Limb (tissue), 2 donors: ENCODE measurements around the gene SLAMF1.

Source experiments
- DNase-seq, 2 donors: peaks; one replicate each; pipeline ENCODE4 v3.0.0-alpha.2; 2016; ENCODE audit errors: extremely low spot score in 2 of 2

Gene SLAMF1

GRCh38 chr1:160625321-160625720, 21.5 kb downstream of the SLAMF1 start:
- DNase-seq, result no peak

GRCh38 chr1:160624464-160624863, 22.4 kb downstream of the SLAMF1 start:
- no peak for DNase-seq

DNA sequence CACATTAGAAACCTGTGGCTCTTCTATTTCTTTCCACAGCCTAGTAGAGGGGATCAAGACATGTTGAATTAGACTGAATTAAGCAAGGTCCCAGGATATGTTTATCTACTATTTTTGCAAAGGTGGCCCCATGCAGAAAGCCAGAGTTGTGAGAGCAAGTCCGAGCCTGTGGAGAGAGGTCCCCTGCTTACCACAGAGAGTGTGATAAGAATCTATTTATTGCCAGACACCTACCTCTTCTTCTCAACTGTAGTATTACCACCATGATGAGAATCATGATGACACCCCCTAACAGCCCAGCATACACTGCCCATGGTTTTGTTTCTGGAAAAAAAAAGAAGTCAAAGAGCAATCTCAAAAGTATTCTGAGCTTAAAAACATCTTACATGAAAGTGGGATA, 23.0 kb downstream of the SLAMF1 start:
- DNase-seq, result no peak

DNA sequence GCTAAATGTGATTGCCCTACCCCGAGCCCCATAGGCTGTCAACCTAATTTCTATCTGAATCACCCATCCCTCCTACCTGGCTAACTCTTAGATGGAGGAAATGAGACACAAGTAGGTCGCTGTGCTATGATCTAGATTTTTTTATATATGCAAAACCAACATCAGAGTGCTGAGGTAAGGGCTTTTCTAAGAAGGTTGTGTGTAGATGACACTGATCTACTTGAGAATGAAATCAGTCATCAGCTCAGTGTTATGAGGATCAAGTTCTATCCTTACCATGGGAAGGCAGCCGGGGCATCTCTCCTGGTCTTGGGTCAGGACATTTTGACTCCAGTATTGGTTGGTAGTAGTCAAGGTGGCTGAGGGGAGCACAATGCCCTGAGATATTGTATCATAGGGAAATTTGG, 23.6 kb downstream of the SLAMF1 start:
- DNase-seq, result no peak

GRCh38 chr1:160622501-160623226, 24.2 kb downstream of the SLAMF1 start:
- DNase-seq, result no peak

DNA sequence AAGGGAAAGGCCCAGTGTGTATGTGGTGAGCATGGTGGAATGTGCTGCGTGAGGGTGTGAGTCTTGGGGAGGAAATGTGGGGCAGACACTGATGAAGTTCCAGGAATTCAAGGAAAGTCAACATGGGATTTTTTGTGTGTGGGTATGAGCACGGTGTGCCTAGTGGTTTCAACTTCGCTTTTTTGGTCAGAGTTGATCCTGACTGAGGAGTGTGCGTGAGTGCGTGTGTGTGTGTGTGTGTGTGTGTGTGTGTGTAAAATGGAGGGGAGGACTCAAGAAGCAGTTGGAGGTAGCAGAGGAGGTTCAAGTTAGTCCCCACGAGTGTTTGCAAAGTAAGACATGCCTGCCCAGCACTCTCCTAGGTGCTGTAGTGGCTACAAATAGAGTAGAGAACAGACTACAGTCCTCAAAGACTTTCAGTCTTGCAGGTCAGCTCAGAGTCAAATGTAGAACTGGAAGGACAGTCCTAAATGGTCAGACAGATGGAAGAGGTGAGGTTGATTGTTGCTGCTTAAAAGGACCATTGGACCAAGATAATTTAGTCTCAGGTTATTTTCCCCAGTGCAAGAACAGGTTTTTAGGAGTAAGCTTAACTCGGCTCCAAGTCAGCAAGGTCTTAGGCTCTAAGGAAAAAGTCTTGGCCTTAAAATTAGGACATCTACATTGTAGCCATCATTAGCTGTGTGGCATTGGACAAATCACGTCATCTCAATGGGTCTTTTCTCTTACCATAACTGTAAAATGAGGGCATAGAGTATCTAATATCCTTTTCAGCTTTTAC, 25.0 kb downstream of the SLAMF1 start:
- DNase-seq, result no peak

GRCh38 chr1:160620942-160621632, 25.8 kb downstream of the SLAMF1 start:
- no peak for DNase-seq

DNA sequence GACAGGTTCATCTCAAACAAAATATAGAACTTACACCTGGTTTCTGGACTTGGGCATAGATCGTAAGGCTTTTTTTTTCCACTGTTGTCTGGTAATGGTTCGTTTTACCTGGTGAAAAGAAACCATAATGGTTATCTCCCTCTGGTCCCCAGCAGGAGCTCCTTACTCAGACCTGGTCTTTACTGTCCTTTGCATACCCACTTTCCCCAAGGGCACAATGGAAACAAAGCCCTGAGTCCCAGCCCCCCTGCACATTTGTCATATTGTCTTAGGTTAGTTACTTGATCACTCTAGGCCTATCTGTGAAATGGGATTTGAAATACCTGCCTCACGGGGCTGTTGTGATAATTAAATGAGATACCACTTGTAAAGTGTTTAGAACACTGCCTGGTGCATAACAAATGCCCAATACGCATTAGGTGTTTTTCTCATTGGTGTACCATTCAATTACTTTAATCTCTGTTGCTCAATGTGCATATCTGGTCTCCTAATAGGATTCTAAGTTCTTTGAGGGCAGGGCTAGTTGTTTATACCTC, 27.0 kb downstream of the SLAMF1 start:
- DNase-seq, result no peak

- DNase-seq, result no peak
Observed at GRCh38 chr1:160618763-160619274, 28.0 kb downstream of the SLAMF1 start.

DNA sequence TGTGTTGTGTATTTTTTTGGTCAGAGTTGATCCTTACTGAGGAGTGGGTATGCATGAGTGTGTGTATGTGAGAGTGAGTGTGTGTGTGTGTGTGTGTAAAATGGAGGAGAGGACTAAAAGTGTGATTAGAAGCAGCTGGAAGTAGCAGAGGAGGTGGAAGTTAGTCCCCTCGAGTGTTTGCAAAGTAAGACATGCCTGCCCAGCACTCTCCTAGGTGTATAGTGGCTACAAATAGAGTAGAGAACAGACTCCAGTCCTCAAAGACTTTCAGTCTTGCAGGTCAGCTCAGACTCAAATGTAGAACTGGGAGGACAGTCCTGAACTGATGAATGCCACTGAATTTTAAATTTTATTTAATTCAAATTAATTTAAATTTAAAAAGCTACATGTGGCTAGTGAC, 28.5 kb downstream of the SLAMF1 start:
- no peak for DNase-seq

DNA sequence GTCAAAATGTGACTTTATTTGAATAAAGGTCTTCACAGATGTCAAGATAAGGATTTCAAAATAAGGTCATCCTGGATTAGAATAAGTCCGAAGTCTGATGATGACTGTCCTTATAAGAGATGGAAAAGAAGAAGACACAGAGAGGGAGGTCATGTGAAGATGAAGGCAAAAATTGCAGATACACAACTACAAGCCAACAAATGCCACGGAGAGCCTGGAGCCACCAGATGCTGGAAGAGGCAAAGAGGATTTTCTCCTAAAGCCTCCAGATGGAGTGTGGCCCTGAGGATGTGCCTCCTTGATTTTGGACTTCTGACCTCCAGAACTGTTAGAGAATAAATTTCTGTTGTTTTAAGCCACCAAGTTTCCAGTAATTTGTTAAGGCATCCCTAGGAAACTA, 31.2 kb downstream of the SLAMF1 start:
- no peak for DNase-seq

GRCh38 chr1:160614410-160614809, 32.4 kb downstream of the SLAMF1 start:
- no peak for DNase-seq

DNA sequence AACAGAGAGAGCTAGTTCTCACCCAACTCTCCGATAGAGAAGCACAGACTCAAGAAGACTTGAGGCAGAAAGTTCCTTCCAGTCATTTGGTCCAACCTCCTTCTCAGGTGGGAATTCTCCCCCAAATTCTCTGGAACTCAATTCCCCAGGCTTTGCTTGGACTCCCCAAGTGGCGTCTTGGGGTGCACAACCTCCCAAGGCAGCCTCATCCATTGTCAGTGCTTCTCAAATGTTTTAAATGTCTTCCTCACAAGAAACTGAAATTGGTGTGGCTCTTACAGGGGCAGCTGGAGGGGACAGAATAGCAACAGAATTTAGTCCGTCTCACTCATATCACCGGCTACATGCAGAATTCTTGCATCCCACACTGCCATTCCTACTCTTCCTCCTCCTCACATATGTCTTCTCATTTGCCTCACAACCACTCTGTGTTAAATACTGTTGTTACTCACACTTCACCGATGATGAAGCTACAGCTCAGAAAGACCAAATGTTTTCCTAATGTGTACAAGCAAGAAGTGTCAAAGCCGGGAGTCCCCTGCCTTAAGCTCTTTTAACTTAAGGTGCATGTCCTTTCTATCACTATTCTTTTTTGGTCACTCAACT, 34.1 kb downstream of the SLAMF1 start:
- no peak for DNase-seq

GRCh38 chr1:160610569-160611242, 36.1 kb downstream of the SLAMF1 start:
- DNase-seq, result no peak

- DNase-seq, result no peak
Observed at GRCh38 chr1:160608941-160609340, 37.9 kb downstream of the SLAMF1 start.

- DNase-seq, result no peak
Observed at GRCh38 chr1:160608514-160608913, 38.3 kb downstream of the SLAMF1 start.

- no peak for DNase-seq
Observed at GRCh38 chr1:160608057-160608456, 38.8 kb downstream of the SLAMF1 start.

DNA sequence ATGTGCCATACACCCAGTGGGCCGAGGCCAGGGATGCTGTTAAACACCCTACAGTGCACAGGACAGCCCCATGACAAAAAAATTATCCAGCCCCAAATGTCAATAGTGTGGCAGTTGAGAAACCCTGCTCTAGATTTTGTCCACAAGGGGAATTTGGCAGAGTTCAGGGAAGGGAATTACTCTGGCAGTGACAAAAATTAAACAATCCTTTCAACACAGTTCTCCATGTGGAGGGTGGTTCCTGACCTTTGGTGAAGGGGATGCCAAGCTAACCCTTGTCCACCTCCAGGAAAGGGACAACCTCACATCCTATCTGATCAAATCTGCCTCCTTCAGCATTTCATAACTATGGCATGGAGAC, 39.2 kb downstream of the SLAMF1 start:
- DNase-seq, result no peak

GRCh38 chr1:160607011-160607671, 39.7 kb downstream of the SLAMF1 start:
- DNase-seq, result peak in 1 of 2 donors; percentile 26

- no peak for DNase-seq
Observed at GRCh38 chr1:160606611-160607010, 40.2 kb downstream of the SLAMF1 start.
